Ishikawa (cell line): ENCODE data around the gene PRKAR2B.

Experiments
- CEBPB ChIP-seq: IDR thresholded peaks from 2 replicates; pipeline ENCODE4 v1.6.1; 2012
- CREB1 ChIP-seq: IDR thresholded peaks from 2 replicates; pipeline ENCODE4 v1.6.1; 2012; ENCODE audit warnings: low read depth
- EGR1 ChIP-seq: IDR thresholded peaks from 2 replicates; pipeline ENCODE4 v1.6.1; 2012
- EP300 ChIP-seq: IDR thresholded peaks from 2 replicates; pipeline ENCODE4 v1.6.1; 2012; ENCODE audit warnings: borderline replicate concordance
- FOXM1 ChIP-seq: IDR thresholded peaks from 2 replicates; pipeline ENCODE4 v1.6.1; 2012; ENCODE audit warnings: low read depth, borderline replicate concordance
- NFIC ChIP-seq: IDR thresholded peaks from 2 replicates; pipeline ENCODE4 v1.6.1; 2012
- RAD21 ChIP-seq: IDR thresholded peaks from 2 replicates; pipeline ENCODE4 v1.6.1; 2012; ENCODE audit warnings: low read depth
- TAF1 ChIP-seq: IDR thresholded peaks from 2 replicates; pipeline ENCODE4 v1.6.1; 2012; ENCODE audit warnings: low read depth, mild to moderate bottlenecking
- YY1 ChIP-seq: IDR thresholded peaks from 2 replicates; pipeline ENCODE4 v1.6.1; 2012; ENCODE audit warnings: low read depth
- ZBTB7A ChIP-seq: IDR thresholded peaks from 2 replicates; pipeline ENCODE4 v1.6.1; 2012; ENCODE audit warnings: low read depth
- TF ChIP-seq, protein P1 (sequence below): IDR thresholded peaks from 2 replicates; pipeline ENCODE4 v1.6.1; 2012; ENCODE audit warnings: low read depth, mild to moderate bottlenecking
- TF ChIP-seq, protein P2 (sequence below): IDR thresholded peaks from 2 replicates; pipeline ENCODE4 v1.6.1; 2012

DNA sequence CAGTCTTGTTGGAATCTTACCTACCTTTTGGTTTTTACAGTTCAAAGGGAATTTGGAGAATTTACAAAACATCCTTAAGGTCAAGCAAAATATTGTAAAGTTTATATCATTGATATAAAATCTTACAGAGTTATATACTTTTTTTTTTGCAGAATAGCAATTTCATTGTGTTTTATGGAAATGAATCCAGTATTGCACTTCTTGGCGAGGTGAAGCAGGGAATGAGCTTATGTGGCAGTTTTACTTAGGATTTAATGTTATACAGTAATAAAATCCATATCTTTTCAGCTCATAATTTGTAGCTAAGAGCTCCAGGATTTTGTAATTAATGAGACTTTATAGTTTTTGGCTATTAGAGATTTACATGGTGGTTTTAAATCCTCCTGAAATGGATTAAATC lies 5.0 kb downstream of the PRKAR2B start:
- TF ChIP-seq EP300 (no peak), EGR1 (no peak), CEBPB (no peak), FOXM1 (no peak), RAD21 (no peak), NFIC (no peak), YY1 (no peak), TAF1 (no peak), CREB1 (no peak), ZBTB7A (no peak)
- TF ChIP-seq, protein P1, sequence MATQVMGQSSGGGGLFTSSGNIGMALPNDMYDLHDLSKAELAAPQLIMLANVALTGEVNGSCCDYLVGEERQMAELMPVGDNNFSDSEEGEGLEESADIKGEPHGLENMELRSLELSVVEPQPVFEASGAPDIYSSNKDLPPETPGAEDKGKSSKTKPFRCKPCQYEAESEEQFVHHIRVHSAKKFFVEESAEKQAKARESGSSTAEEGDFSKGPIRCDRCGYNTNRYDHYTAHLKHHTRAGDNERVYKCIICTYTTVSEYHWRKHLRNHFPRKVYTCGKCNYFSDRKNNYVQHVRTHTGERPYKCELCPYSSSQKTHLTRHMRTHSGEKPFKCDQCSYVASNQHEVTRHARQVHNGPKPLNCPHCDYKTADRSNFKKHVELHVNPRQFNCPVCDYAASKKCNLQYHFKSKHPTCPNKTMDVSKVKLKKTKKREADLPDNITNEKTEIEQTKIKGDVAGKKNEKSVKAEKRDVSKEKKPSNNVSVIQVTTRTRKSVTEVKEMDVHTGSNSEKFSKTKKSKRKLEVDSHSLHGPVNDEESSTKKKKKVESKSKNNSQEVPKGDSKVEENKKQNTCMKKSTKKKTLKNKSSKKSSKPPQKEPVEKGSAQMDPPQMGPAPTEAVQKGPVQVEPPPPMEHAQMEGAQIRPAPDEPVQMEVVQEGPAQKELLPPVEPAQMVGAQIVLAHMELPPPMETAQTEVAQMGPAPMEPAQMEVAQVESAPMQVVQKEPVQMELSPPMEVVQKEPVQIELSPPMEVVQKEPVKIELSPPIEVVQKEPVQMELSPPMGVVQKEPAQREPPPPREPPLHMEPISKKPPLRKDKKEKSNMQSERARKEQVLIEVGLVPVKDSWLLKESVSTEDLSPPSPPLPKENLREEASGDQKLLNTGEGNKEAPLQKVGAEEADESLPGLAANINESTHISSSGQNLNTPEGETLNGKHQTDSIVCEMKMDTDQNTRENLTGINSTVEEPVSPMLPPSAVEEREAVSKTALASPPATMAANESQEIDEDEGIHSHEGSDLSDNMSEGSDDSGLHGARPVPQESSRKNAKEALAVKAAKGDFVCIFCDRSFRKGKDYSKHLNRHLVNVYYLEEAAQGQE: no peak
- TF ChIP-seq, protein P2, sequence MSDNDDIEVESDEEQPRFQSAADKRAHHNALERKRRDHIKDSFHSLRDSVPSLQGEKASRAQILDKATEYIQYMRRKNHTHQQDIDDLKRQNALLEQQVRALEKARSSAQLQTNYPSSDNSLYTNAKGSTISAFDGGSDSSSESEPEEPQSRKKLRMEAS: no peak
